GM21423 (cell line): ENCODE measurements around the gene GHDC.
"Not testable (repeated sequence)": the region's sequence is repeated elsewhere in the genome, so short reads cannot be mapped to it uniquely, and the experiment has no call there.

Experiments
- ATAC-seq: cut with Tn5 transposase; IDR thresholded peaks from one replicate; pipeline ENCODE4 v1.9.1; 2021; ENCODE audit warnings: mild to moderate bottlenecking, moderate library complexity; ENCODE audit not compliant: unreplicated experiment

Gene GHDC

DNA sequence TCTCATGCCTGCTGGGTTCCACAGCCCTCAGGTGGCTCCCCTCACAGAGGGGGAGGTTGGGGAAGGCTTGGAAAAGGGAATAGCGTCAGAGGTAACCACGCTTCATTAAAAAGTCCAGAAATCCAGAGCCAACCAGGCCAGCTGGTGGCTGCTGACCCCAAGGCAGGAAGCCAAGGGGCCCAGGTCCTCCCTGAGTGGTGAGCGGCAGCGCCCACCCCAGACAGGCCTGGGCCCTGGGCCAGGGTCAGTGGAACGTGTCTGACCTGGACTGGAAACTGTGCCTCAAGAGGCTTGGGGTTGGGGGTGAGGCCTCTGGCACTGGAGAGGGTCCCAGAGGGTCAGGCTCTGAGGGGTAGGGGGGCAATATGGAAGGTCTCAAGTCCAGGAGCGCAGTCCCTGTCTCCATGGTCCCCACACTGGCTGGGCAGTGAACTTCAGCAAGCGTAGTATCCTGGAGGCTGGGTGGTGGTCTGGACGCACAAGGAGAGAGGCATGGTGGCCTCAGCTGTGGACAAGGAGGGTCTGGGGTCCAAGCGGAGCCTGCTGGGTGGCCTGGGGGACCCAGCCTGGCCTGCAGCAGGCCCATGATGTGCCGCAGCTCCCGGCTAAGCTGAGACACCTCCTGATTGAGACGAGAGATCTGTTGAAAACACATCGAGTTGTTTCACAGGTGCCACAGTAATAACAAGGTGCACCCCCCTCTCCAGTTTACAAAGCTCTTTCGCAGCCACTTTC is 34.3 kb downstream of the GHDC start:
- ATAC-seq, result no peak

GRCh38 chr17:42155614-42156045 is 38.7 kb downstream of the GHDC start:
- no peak for ATAC-seq

- no peak for ATAC-seq
Measured at GRCh38 chr17:42153919-42154742, 40.2 kb downstream of the GHDC start.

DNA sequence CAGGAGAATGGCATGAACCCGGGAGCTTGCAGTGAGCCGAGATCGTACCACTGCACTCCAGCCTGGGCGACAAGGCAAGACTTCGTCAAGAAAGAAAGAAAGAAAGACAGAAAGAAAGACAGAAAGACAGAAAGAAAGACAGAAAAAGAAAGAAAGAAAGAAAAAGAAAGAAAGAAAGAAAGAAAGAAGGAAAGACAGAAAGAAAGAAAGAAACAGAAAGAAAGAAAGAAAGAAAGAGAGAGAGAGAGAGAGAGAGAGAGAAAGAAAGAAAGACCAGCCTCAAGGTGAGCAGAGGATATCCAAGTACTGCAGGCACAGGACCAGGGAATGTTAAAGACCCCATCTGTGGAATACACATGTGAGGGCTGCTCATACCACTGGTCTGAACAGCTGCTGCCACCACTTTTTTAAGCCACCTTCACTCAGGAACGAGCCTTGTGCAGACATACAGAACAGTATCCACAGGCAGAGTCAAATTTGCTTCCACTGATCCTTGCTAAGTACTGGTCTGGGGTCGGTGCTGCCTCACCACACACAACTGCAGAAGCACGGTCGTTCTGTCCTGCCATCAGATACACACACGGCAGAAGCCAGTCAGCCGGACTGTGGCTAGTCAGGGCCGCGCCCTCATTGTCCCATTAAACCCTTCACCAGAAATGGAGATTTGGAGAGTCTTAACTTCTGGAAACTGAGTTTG is 47.2 kb downstream of the GHDC start:
- ATAC-seq, result no peak

DNA sequence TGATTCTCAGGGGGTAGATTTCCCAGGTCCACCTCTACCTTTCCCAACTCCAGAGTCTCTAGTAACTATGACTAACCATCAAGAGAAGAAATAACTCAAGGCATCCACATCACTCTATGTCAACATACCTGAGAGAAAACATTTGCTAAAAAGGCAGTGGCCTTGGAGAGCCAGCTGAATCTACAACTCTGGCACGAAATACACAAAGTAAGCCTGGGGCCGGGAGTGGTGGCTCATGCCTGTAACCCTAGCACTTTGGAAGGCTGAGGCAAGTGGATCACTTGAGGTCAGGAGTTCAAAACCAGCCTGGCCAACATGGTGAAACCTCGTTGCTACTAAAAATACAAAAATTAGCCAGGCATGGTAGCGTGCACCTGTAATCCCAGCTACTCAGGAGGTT is 51.2 kb downstream of the GHDC start:
- not testable (repeated sequence) for ATAC-seq

- no peak for ATAC-seq
Measured at GRCh38 chr17:42142371-42142896, 51.9 kb downstream of the GHDC start.

DNA sequence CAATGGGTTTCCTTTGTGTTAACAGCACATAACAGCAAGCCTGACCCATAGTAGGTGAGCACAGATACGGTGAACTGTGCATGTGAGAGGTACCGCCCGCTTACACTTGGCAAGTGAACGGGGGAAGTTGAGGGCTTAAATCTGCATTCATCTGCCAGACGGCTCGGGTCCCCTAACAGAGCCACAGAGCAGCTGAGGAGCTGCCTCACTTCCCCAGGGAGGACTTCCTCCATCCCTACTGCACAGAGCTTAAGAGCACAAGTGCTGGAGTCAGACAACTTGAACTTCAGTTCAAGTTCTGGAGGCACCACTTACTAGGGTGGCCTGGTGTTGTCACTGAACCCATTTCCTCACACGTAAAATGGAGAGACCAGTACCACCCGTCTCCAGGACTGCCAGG is 52.9 kb downstream of the GHDC start:
- no peak for ATAC-seq

DNA sequence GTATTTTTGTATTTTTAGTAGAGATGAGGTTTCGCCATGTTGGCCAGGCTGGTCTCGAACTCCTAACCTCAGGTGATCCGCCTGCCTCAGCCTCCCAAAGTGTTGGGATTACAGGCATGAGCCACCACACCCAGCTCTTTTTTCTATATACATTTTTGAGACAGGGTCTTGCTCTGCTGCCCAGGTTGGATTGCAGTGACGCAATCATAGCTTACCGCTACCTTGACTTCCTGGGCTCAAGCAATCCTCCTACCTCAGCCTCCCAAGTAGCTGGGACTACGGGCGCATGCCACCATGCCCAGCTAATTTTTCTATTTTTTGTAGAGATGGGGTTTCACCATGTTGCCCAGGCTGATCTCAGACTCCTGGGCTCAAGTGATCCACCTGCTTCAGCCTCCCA is 53.6 kb downstream of the GHDC start:
- ATAC-seq, result not testable (repeated sequence)
